ENCODE measurements around the gene SERPINA12. TPM values are rescaled to one million over a fixed set of nuclear protein-coding genes. Genes with fewer than 3 reads are reported as not detected.

SERPINA12 gene
- total and polyA plus RNA-seq, 2 of the 13 experiments (the other 11 are each of a cell fraction or from before 2014, with no cell fraction given), result 0.08 TPM; not detected in 1

GRCh38 chr14:94472842-94473241 is 36.4 kb downstream of the SERPINA12 start:
- ChIA-PET CTCF (ENCODE audit: low intra/inter-chr PET ratio, low total read pairs) (no interaction called here), POLR2A (no interaction called here)
- FAIRE-seq (no peak), DNase-seq (ENCODE audit: low spot score) (no peak), ATAC-seq (no peak)
- no TSS peak for BruUV-seq (replicated peaks)
- H3K4me2 ChIP-seq (ENCODE audit: low read depth, low read length), result no peak overlapping the region
- in situ Hi-C loops (cut with HindIII; ENCODE audit: extremely low pct_ligation_motif_present, low pct_unique_long_range_greater_than_20kb), result no loop called here
- no peaks in the 10 kb centered on the region for H3K79me2 ChIP-seq (ENCODE audit: insufficient read depth, low read length)
- intact Hi-C loops (cut with micrococcal nuclease; ENCODE audit: unreplicated experiment), result no loop called here
- H3K4me3 ChIP-seq (replicated peaks in 1 of 3; ENCODE audit: insufficient read depth in 1 of 3, low read depth in 2 of 3, low read length in 3 of 3), result no peak overlapping the region
- no peaks in the 10 kb centered on the region for H3K36me3 ChIP-seq (replicated peaks in 1 of 2; ENCODE audit: control insufficient read depth in 1 of 2, insufficient read depth in 2 of 2, low read length in 2 of 2)
- WGBS (ENCODE audit: low lambda C conversion rate), result 78% methylated on average over 1 of the region's 4 CpGs
- no peak overlapping the region for H3K9ac ChIP-seq (ENCODE audit: insufficient read depth, low read depth, low read length)
- no peak overlapping the region for H3K27ac ChIP-seq (ENCODE audit: extremely low read length, insufficient read depth, low read length)
- no peaks in the 10 kb centered on the region for H3K27me3 ChIP-seq (ENCODE audit: control insufficient read depth in 1 of 2, insufficient read depth in 2 of 2, low read length in 2 of 2)
- no peaks in the 10 kb centered on the region for H4K20me1 ChIP-seq (ENCODE audit: insufficient read depth, low read length)
- H3K4me1 ChIP-seq (ENCODE audit: insufficient read depth, low read length), result peaks cover 57% of the 10 kb centered on the region
- peaks cover 5% of the 10 kb centered on the region for H3K9me3 ChIP-seq (ENCODE audit: low read length)
- no peak overlapping the region for H2AFZ ChIP-seq (ENCODE audit: low read length)
- TF ChIP-seq MXD1 (CRISPR knock-in tag; IDR thresholded peaks at IDR 0.05) (no peak), HMG20A (CRISPR knock-in tag; IDR thresholded peaks at IDR 0.05; ENCODE audit: borderline replicate concordance) (no peak), CSRNP1 (CRISPR knock-in tag; IDR thresholded peaks at IDR 0.05) (no peak), THYN1 (CRISPR knock-in tag; IDR thresholded peaks at IDR 0.05; ENCODE audit: borderline replicate concordance, low read depth) (no peak), ZNF652 (CRISPR knock-in tag; IDR thresholded peaks at IDR 0.05; ENCODE audit: borderline replicate concordance, low read depth) (no peak), GPBP1L1 (CRISPR knock-in tag; IDR thresholded peaks at IDR 0.05) (no peak), RFXAP (CRISPR knock-in tag; IDR thresholded peaks at IDR 0.05; ENCODE audit: borderline replicate concordance) (no peak), NFIC (IDR thresholded peaks at IDR 0.05; ENCODE audit: low read length) (no peak), CHCHD3 (CRISPR knock-in tag; IDR thresholded peaks at IDR 0.05) (no peak), STAT6 (CRISPR knock-in tag; IDR thresholded peaks at IDR 0.05; ENCODE audit: borderline replicate concordance) (no peak), EED (CRISPR knock-in tag; IDR thresholded peaks at IDR 0.05) (no peak), ZNF451 (CRISPR knock-in tag; IDR thresholded peaks at IDR 0.05) (no peak), BCL6 (CRISPR knock-in tag; IDR thresholded peaks at IDR 0.05) (no peak), ZMAT5 (CRISPR knock-in tag; IDR thresholded peaks at IDR 0.05; ENCODE audit: borderline replicate concordance, low read depth) (no peak), CTCF (CRISPR knock-in tag; IDR thresholded peaks at IDR 0.05) (no peak), SOX5 (CRISPR knock-in tag; IDR thresholded peaks at IDR 0.05; ENCODE audit: borderline replicate concordance) (no peak)

Data from HepG2 (cell line).